Activated naive CD8-positive, alpha-beta T cell treated with anti-CD3 and anti-CD28 coated beads for 36 hours (primary cell): ENCODE data around the gene ERBB4. TPM values are rescaled to one million over a fixed set of nuclear protein-coding genes. Genes with fewer than 3 reads are reported as not detected.

Source experiments
- DNase-seq: peaks from one replicate; pipeline ENCODE4 v3.0.0; 2021
- H3K27ac Mint-ChIP-seq: one replicate; pipeline ENCODE4 v1.8.0; 2022; ENCODE audit warnings: mild to moderate bottlenecking, moderate library complexity, mixed read lengths
- H3K27me3 Mint-ChIP-seq: one replicate; pipeline ENCODE4 v1.8.0; 2022; ENCODE audit warnings: mild to moderate bottlenecking, mixed read lengths
- H3K36me3 Mint-ChIP-seq: one replicate; pipeline ENCODE4 v1.8.0; 2021; ENCODE audit warnings: mild to moderate bottlenecking, mixed read lengths
- H3K4me1 Mint-ChIP-seq: one replicate; pipeline ENCODE4 v1.8.0; 2021; ENCODE audit warnings: mixed read lengths
- H3K4me3 Mint-ChIP-seq: one replicate; pipeline ENCODE4 v1.8.0; 2022; ENCODE audit warnings: mild to moderate bottlenecking, moderate library complexity, mixed read lengths
- H3K9me3 Mint-ChIP-seq: one replicate; pipeline ENCODE4 v1.8.0; 2022; ENCODE audit warnings: mixed read lengths
- total RNA-seq, 2 experiments: library from RNA; stranded (reverse); gene quantifications; one replicate each; pipeline ENCODE4 v1.2.3, GENCODE V29; 2021

ERBB4 gene
- total RNA-seq, 2 experiments from 2014 or later = not detected

- H3K4me3 Mint-ChIP-seq = no peak overlapping the region
- DNase-seq = no peak
- no peak overlapping the region for H3K27ac Mint-ChIP-seq
- no peaks in the 10 kb centered on the region for H3K36me3 Mint-ChIP-seq
- no peaks in the 10 kb centered on the region for H3K4me1 Mint-ChIP-seq
- H3K9me3 Mint-ChIP-seq = no peaks in the 10 kb centered on the region
- no peaks in the 10 kb centered on the region for H3K27me3 Mint-ChIP-seq
Measured at GRCh38 chr2:211985393-211985792, 553.2 kb downstream of the ERBB4 start.

- no peak overlapping the region for H3K27ac Mint-ChIP-seq
- no peaks in the 10 kb centered on the region for H3K27me3 Mint-ChIP-seq
- H3K4me3 Mint-ChIP-seq = no peak overlapping the region
- DNase-seq = no peak
- no peaks in the 10 kb centered on the region for H3K4me1 Mint-ChIP-seq
- H3K36me3 Mint-ChIP-seq = no peaks in the 10 kb centered on the region
- H3K9me3 Mint-ChIP-seq = peaks cover 1% of the 10 kb centered on the region
Measured at GRCh38 chr2:211982162-211982561, 556.4 kb downstream of the ERBB4 start.

- H3K4me3 Mint-ChIP-seq = no peak overlapping the region
- no peak overlapping the region for H3K27ac Mint-ChIP-seq
- no peaks in the 10 kb centered on the region for H3K36me3 Mint-ChIP-seq
- no peaks in the 10 kb centered on the region for H3K27me3 Mint-ChIP-seq
- H3K4me1 Mint-ChIP-seq = no peaks in the 10 kb centered on the region
- no peak for DNase-seq
- peaks cover 1% of the 10 kb centered on the region for H3K9me3 Mint-ChIP-seq
Measured at GRCh38 chr2:211981451-211981850, 557.2 kb downstream of the ERBB4 start.

GRCh38 chr2:211976076-211976475 is 562.5 kb downstream of the ERBB4 start:
- no peak for DNase-seq
- Mint-ChIP-seq H3K4me3 (no peak overlapping the region), H3K27me3 (no peaks in the 10 kb centered on the region), H3K27ac (no peak overlapping the region), H3K36me3 (no peaks in the 10 kb centered on the region), H3K9me3 (peaks cover 6% of the 10 kb centered on the region), H3K4me1 (no peaks in the 10 kb centered on the region)

GRCh38 chr2:211967234-211967633 is 571.4 kb downstream of the ERBB4 start:
- Mint-ChIP-seq H3K27ac (no peak overlapping the region), H3K27me3 (no peaks in the 10 kb centered on the region), H3K9me3 (peaks cover 4% of the 10 kb centered on the region), H3K36me3 (no peaks in the 10 kb centered on the region), H3K4me3 (no peak overlapping the region), H3K4me1 (no peaks in the 10 kb centered on the region)
- no peak for DNase-seq

- no peak overlapping the region for H3K27ac Mint-ChIP-seq
- no peaks in the 10 kb centered on the region for H3K9me3 Mint-ChIP-seq
- no peak overlapping the region for H3K4me3 Mint-ChIP-seq
Measured at GRCh38 chr2:211963969-211964368, 574.6 kb downstream of the ERBB4 start.

GRCh38 chr2:211957799-211958198 is 580.8 kb downstream of the ERBB4 start:
- Mint-ChIP-seq H3K4me1 (no peaks in the 10 kb centered on the region), H3K9me3 (no peaks in the 10 kb centered on the region), H3K36me3 (no peaks in the 10 kb centered on the region), H3K27ac (no peak overlapping the region), H3K27me3 (no peaks in the 10 kb centered on the region), H3K4me3 (no peak overlapping the region)
- DNase-seq = no peak

More at GRCh38 chr2:211963969-211964368, 574.6 kb downstream of the ERBB4 start:
- H3K36me3 Mint-ChIP-seq = no peaks in the 10 kb centered on the region
- no peaks in the 10 kb centered on the region for H3K27me3 Mint-ChIP-seq
- DNase-seq = no peak
- H3K4me1 Mint-ChIP-seq = no peaks in the 10 kb centered on the region

GRCh38 chr2:211955648-211956047 is 583.0 kb downstream of the ERBB4 start:
- DNase-seq = no peak
- no peaks in the 10 kb centered on the region for H3K36me3 Mint-ChIP-seq
- H3K9me3 Mint-ChIP-seq = no peaks in the 10 kb centered on the region
- no peaks in the 10 kb centered on the region for H3K4me1 Mint-ChIP-seq
- H3K27me3 Mint-ChIP-seq = no peaks in the 10 kb centered on the region
- no peak overlapping the region for H3K27ac Mint-ChIP-seq
- no peak overlapping the region for H3K4me3 Mint-ChIP-seq

- no peak overlapping the region for H3K4me3 Mint-ChIP-seq
- peaks cover 3% of the 10 kb centered on the region for H3K9me3 Mint-ChIP-seq
- no peaks in the 10 kb centered on the region for H3K4me1 Mint-ChIP-seq
- H3K27ac Mint-ChIP-seq = no peak overlapping the region
- no peaks in the 10 kb centered on the region for H3K27me3 Mint-ChIP-seq
- no peaks in the 10 kb centered on the region for H3K36me3 Mint-ChIP-seq
- DNase-seq = no peak
Measured at GRCh38 chr2:211948932-211949331, 589.7 kb downstream of the ERBB4 start.

GRCh38 chr2:211946960-211947359 is 591.6 kb downstream of the ERBB4 start:
- Mint-ChIP-seq H3K4me3 (no peak overlapping the region), H3K27ac (no peak overlapping the region), H3K4me1 (no peaks in the 10 kb centered on the region), H3K9me3 (peaks cover 3% of the 10 kb centered on the region), H3K36me3 (no peaks in the 10 kb centered on the region), H3K27me3 (no peaks in the 10 kb centered on the region)
- DNase-seq = no peak

- H3K36me3 Mint-ChIP-seq = no peaks in the 10 kb centered on the region
- no peak for DNase-seq
- H3K27ac Mint-ChIP-seq = no peak overlapping the region
- H3K4me1 Mint-ChIP-seq = no peaks in the 10 kb centered on the region
- H3K4me3 Mint-ChIP-seq = no peak overlapping the region
- peaks cover 1% of the 10 kb centered on the region for H3K9me3 Mint-ChIP-seq
- no peaks in the 10 kb centered on the region for H3K27me3 Mint-ChIP-seq
Measured at GRCh38 chr2:211944572-211944971, 594.0 kb downstream of the ERBB4 start.

GRCh38 chr2:211942153-211942552 is 596.4 kb downstream of the ERBB4 start:
- no peaks in the 10 kb centered on the region for H3K36me3 Mint-ChIP-seq
- H3K4me1 Mint-ChIP-seq = no peaks in the 10 kb centered on the region
- no peak overlapping the region for H3K27ac Mint-ChIP-seq
- no peak overlapping the region for H3K4me3 Mint-ChIP-seq
- peaks cover 3% of the 10 kb centered on the region for H3K9me3 Mint-ChIP-seq
- H3K27me3 Mint-ChIP-seq = no peaks in the 10 kb centered on the region
- no peak for DNase-seq

GRCh38 chr2:211941216-211941747 is 597.3 kb downstream of the ERBB4 start:
- Mint-ChIP-seq H3K9me3 (peaks cover 3% of the 10 kb centered on the region), H3K27ac (no peak overlapping the region), H3K4me3 (no peak overlapping the region), H3K27me3 (no peaks in the 10 kb centered on the region), H3K4me1 (no peaks in the 10 kb centered on the region), H3K36me3 (no peaks in the 10 kb centered on the region)
- DNase-seq = no peak

- peaks cover 2% of the 10 kb centered on the region for H3K9me3 Mint-ChIP-seq
- H3K4me3 Mint-ChIP-seq = no peak overlapping the region
- H3K27ac Mint-ChIP-seq = no peak overlapping the region
- no peaks in the 10 kb centered on the region for H3K27me3 Mint-ChIP-seq
- DNase-seq = no peak
- H3K4me1 Mint-ChIP-seq = no peaks in the 10 kb centered on the region
- H3K36me3 Mint-ChIP-seq = no peaks in the 10 kb centered on the region
Measured at GRCh38 chr2:211939177-211939576, 599.4 kb downstream of the ERBB4 start.

GRCh38 chr2:211934811-211935210 is 603.8 kb downstream of the ERBB4 start:
- no peak overlapping the region for H3K4me3 Mint-ChIP-seq

GRCh38 chr2:211931314-211931713 is 607.3 kb downstream of the ERBB4 start:
- no peaks in the 10 kb centered on the region for H3K36me3 Mint-ChIP-seq
- H3K4me1 Mint-ChIP-seq = no peaks in the 10 kb centered on the region
- H3K4me3 Mint-ChIP-seq = no peak overlapping the region
- H3K9me3 Mint-ChIP-seq = no peaks in the 10 kb centered on the region
- H3K27ac Mint-ChIP-seq = no peak overlapping the region
- no peaks in the 10 kb centered on the region for H3K27me3 Mint-ChIP-seq
- no peak for DNase-seq

More at GRCh38 chr2:211934811-211935210, 603.8 kb downstream of the ERBB4 start:
- Mint-ChIP-seq H3K27me3 (no peaks in the 10 kb centered on the region), H3K9me3 (peaks cover 2% of the 10 kb centered on the region), H3K36me3 (no peaks in the 10 kb centered on the region), H3K4me1 (no peaks in the 10 kb centered on the region), H3K27ac (no peak overlapping the region)
- no peak for DNase-seq
